ENCODE results near the gene BEND6. TPM values are rescaled to one million over a fixed set of nuclear protein-coding genes. Genes with fewer than 3 reads are reported as not detected.

BEND6 gene
- total RNA-seq, 1 experiment from 2014 or later = 2.1 TPM

DNA sequence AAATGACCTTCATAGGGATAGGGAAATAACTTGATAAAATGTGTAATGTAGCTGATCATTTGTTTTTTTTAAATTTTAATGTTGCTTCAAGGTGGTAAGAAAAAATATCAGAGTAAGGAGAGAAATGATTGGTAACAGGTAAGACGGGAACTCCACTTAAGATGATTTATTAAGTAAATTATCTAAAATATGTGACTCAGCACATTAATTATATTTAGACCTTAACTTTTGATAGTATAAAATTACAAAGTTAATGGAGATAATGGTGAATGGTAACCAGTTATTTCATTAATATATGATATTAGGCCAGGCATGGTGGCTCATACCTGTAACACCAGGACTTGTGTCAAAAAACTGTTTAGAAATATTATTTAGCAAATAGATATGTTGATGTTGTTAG lies 10.2 kb downstream of the BEND6 start:
- H3K4me3 Mint-ChIP-seq (ENCODE audit: unreplicated experiment) = no peak overlapping the region
- H3K27ac Mint-ChIP-seq (ENCODE audit: low read depth, unreplicated experiment) = no peak overlapping the region
- H3K4me1 Mint-ChIP-seq (ENCODE audit: insufficient read depth, unreplicated experiment) = no peaks in the 10 kb centered on the region
- no peaks in the 10 kb centered on the region for H3K36me3 Mint-ChIP-seq (ENCODE audit: insufficient read depth, unreplicated experiment)
- ChIA-PET POLR2A (interaction anchor here (1.5 kb wide), 1 partner anchor 20 kb away, joined by 4 read pairs; no protein-coding TSS in a partner anchor), CTCF (interaction anchor here (0.6 to 15.8 kb wide), 3 partner anchors 9 to 996 kb away, joined by 3 to 154 read pairs (median 3); no protein-coding TSS in a partner anchor)
- intact Hi-C loops (cut with micrococcal nuclease) = no loop called here
- H3K9me3 Mint-ChIP-seq (ENCODE audit: unreplicated experiment) = no peaks in the 10 kb centered on the region
- no TSS peak for BruUV-seq (replicated peaks)
- no peak for DNase-seq (ENCODE audit: unreplicated experiment)
- H3K27me3 Mint-ChIP-seq (ENCODE audit: insufficient read depth, unreplicated experiment) = no peaks in the 10 kb centered on the region
- TF ChIP-seq, protein P1, sequence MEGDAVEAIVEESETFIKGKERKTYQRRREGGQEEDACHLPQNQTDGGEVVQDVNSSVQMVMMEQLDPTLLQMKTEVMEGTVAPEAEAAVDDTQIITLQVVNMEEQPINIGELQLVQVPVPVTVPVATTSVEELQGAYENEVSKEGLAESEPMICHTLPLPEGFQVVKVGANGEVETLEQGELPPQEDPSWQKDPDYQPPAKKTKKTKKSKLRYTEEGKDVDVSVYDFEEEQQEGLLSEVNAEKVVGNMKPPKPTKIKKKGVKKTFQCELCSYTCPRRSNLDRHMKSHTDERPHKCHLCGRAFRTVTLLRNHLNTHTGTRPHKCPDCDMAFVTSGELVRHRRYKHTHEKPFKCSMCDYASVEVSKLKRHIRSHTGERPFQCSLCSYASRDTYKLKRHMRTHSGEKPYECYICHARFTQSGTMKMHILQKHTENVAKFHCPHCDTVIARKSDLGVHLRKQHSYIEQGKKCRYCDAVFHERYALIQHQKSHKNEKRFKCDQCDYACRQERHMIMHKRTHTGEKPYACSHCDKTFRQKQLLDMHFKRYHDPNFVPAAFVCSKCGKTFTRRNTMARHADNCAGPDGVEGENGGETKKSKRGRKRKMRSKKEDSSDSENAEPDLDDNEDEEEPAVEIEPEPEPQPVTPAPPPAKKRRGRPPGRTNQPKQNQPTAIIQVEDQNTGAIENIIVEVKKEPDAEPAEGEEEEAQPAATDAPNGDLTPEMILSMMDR (IDR thresholded peaks at IDR 0.05; ENCODE audit: unreplicated experiment) = no peak

GRCh38 chr6:56970849-56971248 lies 15.9 kb downstream of the BEND6 start:
- Mint-ChIP-seq H3K4me3 (ENCODE audit: unreplicated experiment) (no peak overlapping the region), H3K4me1 (ENCODE audit: insufficient read depth, unreplicated experiment) (no peaks in the 10 kb centered on the region), H3K9me3 (ENCODE audit: unreplicated experiment) (peaks cover 7% of the 10 kb centered on the region), H3K27ac (ENCODE audit: low read depth, unreplicated experiment) (no peak overlapping the region), H3K27me3 (ENCODE audit: insufficient read depth, unreplicated experiment) (no peaks in the 10 kb centered on the region), H3K36me3 (ENCODE audit: insufficient read depth, unreplicated experiment) (no peaks in the 10 kb centered on the region)
- no peak for DNase-seq (ENCODE audit: unreplicated experiment)
- no TSS peak for BruUV-seq (replicated peaks)
- ChIA-PET CTCF (interaction anchor here (0.8 to 1.5 kb wide), 2 partner anchors 9 to 49 kb away, joined by 3 to 6 read pairs; no protein-coding TSS in a partner anchor), POLR2A (no interaction called here)
- TF ChIP-seq, protein P1 (IDR thresholded peaks at IDR 0.05; ENCODE audit: unreplicated experiment) = no peak
- intact Hi-C loops (cut with micrococcal nuclease) = no loop called here

GRCh38 chr6:56977192-56977591 lies 22.3 kb downstream of the BEND6 start:
- peaks cover 20% of the 10 kb centered on the region for H3K9me3 Mint-ChIP-seq (ENCODE audit: unreplicated experiment)
- H3K27me3 Mint-ChIP-seq (ENCODE audit: insufficient read depth, unreplicated experiment) = no peaks in the 10 kb centered on the region
- intact Hi-C loops (cut with micrococcal nuclease) = no loop called here
- ChIA-PET CTCF (no interaction called here), POLR2A (interaction anchor here (0.7 kb wide), 1 partner anchor 16 kb away, joined by 5 read pairs; no protein-coding TSS in a partner anchor)
- TF ChIP-seq, protein P1 (IDR thresholded peaks at IDR 0.05; ENCODE audit: unreplicated experiment) = no peak
- no peaks in the 10 kb centered on the region for H3K4me1 Mint-ChIP-seq (ENCODE audit: insufficient read depth, unreplicated experiment)
- no peak for DNase-seq (ENCODE audit: unreplicated experiment)
- BruUV-seq (replicated peaks) = no TSS peak
- no peak overlapping the region for H3K27ac Mint-ChIP-seq (ENCODE audit: low read depth, unreplicated experiment)
- no peak overlapping the region for H3K4me3 Mint-ChIP-seq (ENCODE audit: unreplicated experiment)
- H3K36me3 Mint-ChIP-seq (ENCODE audit: insufficient read depth, unreplicated experiment) = no peaks in the 10 kb centered on the region

DNA sequence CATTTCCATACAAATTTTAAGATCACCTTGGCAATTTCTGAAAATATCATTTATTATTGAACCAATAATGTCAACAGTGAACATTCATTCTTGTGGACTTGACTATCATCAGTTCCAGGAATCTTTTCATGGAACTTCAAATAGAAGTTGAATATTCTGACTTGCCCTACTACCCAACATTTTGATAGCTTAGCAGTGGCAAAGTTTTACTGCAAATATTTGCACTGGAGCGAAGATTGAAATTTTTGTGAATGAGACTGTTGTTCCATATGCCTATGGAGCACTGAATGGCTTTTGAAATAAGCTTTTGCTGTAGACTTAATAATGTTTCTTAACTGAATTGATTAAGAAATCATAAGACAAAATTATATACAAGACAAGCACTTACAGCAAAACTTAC lies 23.6 kb downstream of the BEND6 start:
- POLR2A ChIA-PET = no interaction called here
- CTCF ChIA-PET = interaction anchor here (1.9 kb wide), 1 partner anchor 17 kb away, joined by 3 read pairs; no protein-coding TSS in a partner anchor
- Mint-ChIP-seq H3K9me3 (ENCODE audit: unreplicated experiment) (peaks cover 20% of the 10 kb centered on the region), H3K27me3 (ENCODE audit: insufficient read depth, unreplicated experiment) (no peaks in the 10 kb centered on the region), H3K4me3 (ENCODE audit: unreplicated experiment) (no peak overlapping the region), H3K4me1 (ENCODE audit: insufficient read depth, unreplicated experiment) (no peaks in the 10 kb centered on the region), H3K36me3 (ENCODE audit: insufficient read depth, unreplicated experiment) (no peaks in the 10 kb centered on the region), H3K27ac (ENCODE audit: low read depth, unreplicated experiment) (no peak overlapping the region)
- intact Hi-C loops (cut with micrococcal nuclease) = no loop called here
- no peak for DNase-seq (ENCODE audit: unreplicated experiment)
- TF ChIP-seq, protein P1 (IDR thresholded peaks at IDR 0.05; ENCODE audit: unreplicated experiment) = no peak
- no TSS peak for BruUV-seq (replicated peaks)
